NB4 (cell line): ENCODE measurements around the gene CDK5.

Source experiments
- MYC ChIP-seq: IDR thresholded peaks from 2 replicates; pipeline ENCODE4 v1.6.1; 2011; ENCODE audit warnings: low read depth, low read length
- POLR2A ChIP-seq: IDR thresholded peaks from 2 replicates; pipeline ENCODE4 v1.6.1; 2011; ENCODE audit warnings: mild to moderate bottlenecking; ENCODE audit not compliant: insufficient read length; ENCODE audit errors: extremely low read depth
- TF ChIP-seq, protein P1 (sequence below): IDR thresholded peaks from one replicate; pipeline ENCODE4 v1.5.1; 2012; ENCODE audit warnings: low read depth, low read length

- TF ChIP-seq POLR2A = no peak
- TF ChIP-seq, protein P1, sequence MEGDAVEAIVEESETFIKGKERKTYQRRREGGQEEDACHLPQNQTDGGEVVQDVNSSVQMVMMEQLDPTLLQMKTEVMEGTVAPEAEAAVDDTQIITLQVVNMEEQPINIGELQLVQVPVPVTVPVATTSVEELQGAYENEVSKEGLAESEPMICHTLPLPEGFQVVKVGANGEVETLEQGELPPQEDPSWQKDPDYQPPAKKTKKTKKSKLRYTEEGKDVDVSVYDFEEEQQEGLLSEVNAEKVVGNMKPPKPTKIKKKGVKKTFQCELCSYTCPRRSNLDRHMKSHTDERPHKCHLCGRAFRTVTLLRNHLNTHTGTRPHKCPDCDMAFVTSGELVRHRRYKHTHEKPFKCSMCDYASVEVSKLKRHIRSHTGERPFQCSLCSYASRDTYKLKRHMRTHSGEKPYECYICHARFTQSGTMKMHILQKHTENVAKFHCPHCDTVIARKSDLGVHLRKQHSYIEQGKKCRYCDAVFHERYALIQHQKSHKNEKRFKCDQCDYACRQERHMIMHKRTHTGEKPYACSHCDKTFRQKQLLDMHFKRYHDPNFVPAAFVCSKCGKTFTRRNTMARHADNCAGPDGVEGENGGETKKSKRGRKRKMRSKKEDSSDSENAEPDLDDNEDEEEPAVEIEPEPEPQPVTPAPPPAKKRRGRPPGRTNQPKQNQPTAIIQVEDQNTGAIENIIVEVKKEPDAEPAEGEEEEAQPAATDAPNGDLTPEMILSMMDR = no peak
- TF ChIP-seq MYC = no peak
These were observed 12.3 kb upstream of the CDK5 start for GRCh38 chr7:151069841-151070573.
